ENCODE results near the gene PRPF6. TPM values are rescaled to one million over a fixed set of nuclear protein-coding genes. Genes with fewer than 3 reads are reported as not detected.
A peak's percentile ranks its signal among the peaks of the same experiment; 100 is the strongest.

The PRPF6 gene
- total RNA-seq, 2 experiments from 2014 or later, result 50.6 to 51.3 TPM

DNA sequence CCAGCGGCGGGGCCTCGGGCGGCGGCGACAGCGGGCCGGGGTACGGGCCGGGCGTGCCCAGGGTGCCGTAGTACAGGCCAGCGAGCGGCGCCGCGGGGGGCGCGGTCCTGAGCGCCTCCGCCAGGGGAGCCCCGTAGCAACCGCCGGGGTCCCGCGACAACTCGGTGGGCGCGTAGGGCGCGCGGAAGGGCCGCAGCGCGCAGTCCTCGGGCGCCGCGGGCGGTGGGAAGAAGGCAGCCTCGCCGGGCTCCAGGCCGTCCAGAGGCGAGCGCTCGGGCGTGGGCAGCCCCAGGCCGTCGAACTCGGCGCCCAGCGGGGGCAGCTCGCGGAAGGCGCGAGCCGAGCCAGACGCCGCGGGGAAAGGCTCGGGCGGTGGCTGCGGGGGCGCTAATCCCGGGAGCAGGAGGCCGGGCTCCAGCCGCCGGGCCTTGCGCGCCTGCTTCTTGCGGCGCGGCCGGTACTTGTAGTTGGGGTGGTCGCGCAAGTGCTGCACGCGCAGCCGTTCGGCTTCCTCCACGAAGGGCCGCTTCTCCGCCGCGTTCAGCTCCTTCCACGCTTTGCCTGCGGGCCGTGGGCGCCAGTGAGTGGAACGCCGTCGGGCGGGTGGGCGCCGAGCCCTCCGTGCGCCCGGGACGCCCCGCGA, 67.6 kb downstream of the PRPF6 start:
- no peak overlapping the region for H3K27ac ChIP-seq (ENCODE audit: low read depth in 1 of 2, low read length in 2 of 2)
- Mint-ChIP-seq H3K4me1 (ENCODE audit: low read depth) (peaks cover 23% of the 10 kb centered on the region), H3K9me3 (no peaks in the 10 kb centered on the region), H3K27me3 (peaks cover 46% of the 10 kb centered on the region), H3K36me3 (ENCODE audit: low read depth) (no peaks in the 10 kb centered on the region), H3K4me3 (no peak overlapping the region), H3K27ac (no peak overlapping the region)
- H3K9me3 ChIP-seq (ENCODE audit: control insufficient read depth in 1 of 2, insufficient read depth in 1 of 2, low read length in 2 of 2), result peaks cover 0 to 22% of the 10 kb centered on the region in 2 experiments
- intact Hi-C loops (cut with DNase I, micrococcal nuclease), result no loop called here
- peaks cover 16% of the 10 kb centered on the region for H3K4me1 ChIP-seq (ENCODE audit: insufficient read depth, low read length)
- TF ChIP-seq CTCF (IDR thresholded peaks at IDR 0.05), result no peak
- DNase-seq, result no peak
- peak; percentile 24 for ATAC-seq (ENCODE audit: poor library complexity)
- peaks cover 29 to 48% of the 10 kb centered on the region in 2 experiments for H3K27me3 ChIP-seq (ENCODE audit: control insufficient read depth in 1 of 2, insufficient read depth in 2 of 2, low read length in 2 of 2)
- ChIA-PET CTCF (no interaction called here), POLR2A (interaction anchor here (1.6 kb wide), 1 partner anchor 14 kb away, joined by 5 read pairs; the partner anchor contains the start of gene TCEA2)
- no peaks in the 10 kb centered on the region for H3K36me3 ChIP-seq (ENCODE audit: insufficient read depth, low read length)
- H3K4me3 ChIP-seq (ENCODE audit: low read length), result no peak overlapping the region

DNA sequence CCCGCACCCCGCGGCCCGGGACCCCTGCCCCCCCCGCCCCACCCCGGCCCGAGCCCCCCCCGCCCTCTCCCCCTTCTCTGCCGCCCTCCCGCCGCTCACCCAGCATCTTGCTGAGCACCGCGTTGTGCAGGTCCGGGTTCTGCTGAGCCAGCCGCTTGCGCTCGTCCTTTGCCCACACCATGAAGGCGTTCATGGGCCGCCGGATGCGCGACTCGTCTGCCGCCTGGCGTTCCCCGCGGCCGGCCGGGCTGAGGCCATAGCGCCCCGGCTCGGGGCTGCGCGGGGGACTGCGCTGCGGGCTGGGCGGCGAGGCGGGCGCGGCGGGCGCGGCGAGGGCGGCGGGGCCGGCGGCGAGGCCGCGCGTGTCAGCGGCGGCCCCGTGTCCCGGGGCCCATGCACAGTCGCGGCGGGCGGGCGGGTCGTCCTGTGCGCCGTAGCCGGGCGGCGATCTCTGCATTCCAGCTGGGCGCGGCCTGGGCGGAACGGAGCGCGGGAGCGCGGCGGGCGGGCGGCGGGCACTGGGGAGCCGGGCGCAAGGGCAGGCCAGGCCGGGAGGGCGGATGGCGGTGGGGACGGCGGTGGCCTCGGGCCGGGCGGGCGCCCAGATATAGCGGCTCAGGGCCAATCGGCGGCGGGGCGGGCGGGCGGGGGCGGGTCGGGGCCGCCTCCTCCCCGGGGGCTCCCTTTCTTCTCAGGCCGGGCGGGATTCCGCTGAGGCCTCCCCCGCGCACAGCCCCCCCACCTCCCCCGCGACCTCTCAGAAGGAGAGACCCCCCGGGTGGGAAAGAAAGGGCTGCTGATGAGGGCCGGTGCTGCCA, 68.3 kb downstream of the PRPF6 start, which contains the start of gene SOX18:
Gene SOX18, minus strand, starts transcription at position 580 of the 818 bp plus-strand sequence. Its CDS starts 123 bp downstream, at position 457.
- H3K4me3 Mint-ChIP-seq, result peak within 1 kb of the TSS; percentile 74
- intact Hi-C loops (cut with DNase I, micrococcal nuclease), result no loop called here
- CTCF ChIA-PET, result no interaction called here

More for the DNA sequence above, 68.3 kb downstream of the PRPF6 start, which contains the start of gene SOX18:
- Histone ChIP-seq H3K36me3 (ENCODE audit: insufficient read depth, low read length) (no peaks in the 10 kb centered on the region), H3K9me3 (ENCODE audit: control insufficient read depth in 1 of 2, insufficient read depth in 1 of 2, low read length in 2 of 2) (peaks cover 0 to 28% of the 10 kb centered on the region in 2 experiments), H3K4me3 (ENCODE audit: low read length) (no peak within 1 kb of the TSS), H3K4me1 (ENCODE audit: insufficient read depth, low read length) (peaks cover 16% of the 10 kb centered on the region), H3K27ac (ENCODE audit: low read depth in 1 of 2, low read length in 2 of 2) (no peak within 1 kb of the TSS), H3K27me3 (ENCODE audit: control insufficient read depth in 1 of 2, insufficient read depth in 2 of 2, low read length in 2 of 2) (peaks cover 35 to 48% of the 10 kb centered on the region in 2 experiments)
- no peak for TF ChIP-seq CTCF (IDR thresholded peaks at IDR 0.05)
- Mint-ChIP-seq H3K27me3 (peaks cover 50% of the 10 kb centered on the region), H3K27ac (no peak within 1 kb of the TSS), H3K36me3 (ENCODE audit: low read depth) (no peaks in the 10 kb centered on the region), H3K4me1 (ENCODE audit: low read depth) (peaks cover 16% of the 10 kb centered on the region), H3K9me3 (no peaks in the 10 kb centered on the region)
- DNase-seq, result peak in 5 of 14 experiments; percentile 16 to 59 (median 32)
- peak; percentile 54 for ATAC-seq (ENCODE audit: poor library complexity)
- POLR2A ChIA-PET, result interaction anchor here (1.6 kb wide), 1 partner anchor 13 kb away, joined by 5 read pairs; the partner anchor contains the start of gene TCEA2
